H1 (cell line): ENCODE results near the gene DDC. TPM values are rescaled to one million over a fixed set of nuclear protein-coding genes. Genes with fewer than 3 reads are reported as not detected.

Experiments
- CTCF ChIA-PET: fragments of 300-600 bp; sonication (Branson Sonifier 250); formaldehyde crosslinking; loops from one replicate; lab custom pipeline; 2021; ENCODE audit not compliant: partially characterized antibody; lab: Charles Lee
- POLR2A ChIA-PET: fragments of 300-600 bp; sonication (Branson Sonifier 250); formaldehyde crosslinking; loops from one replicate; lab custom pipeline; 2021; ENCODE audit warnings: inconsistent platforms; ENCODE audit not compliant: partially characterized antibody; lab: Charles Lee
- DNase-seq, 2 experiments: peaks; one replicate each; pipeline versions ENCODE4 v3.0.0 to v3.0.0-alpha.2; 2010 to 2022; ENCODE audit warnings: low spot score in 2 of 2, low read depth in 1 of 2, mixed read lengths in 1 of 2
- FAIRE-seq: peaks from 2 replicates; lab custom pipeline; 2011; peaks lifted over from hg19 to GRCh38; lab: Jason Lieb, UNC
- H2AFZ ChIP-seq: 2 replicates; pipeline ENCODE4 v1.8.1; 2012; ENCODE audit warnings: low read length, inconsistent platforms
- H2AK5ac ChIP-seq: 2 replicates; pipeline ENCODE4 v1.6.1; 2013; ENCODE audit warnings: low read depth, low read length
- H2BK120ac ChIP-seq: replicated peaks from 2 replicates; pipeline ENCODE3; 2013; ENCODE audit warnings: low read depth, low read length, inconsistent platforms
- H2BK12ac ChIP-seq: 2 replicates; pipeline ENCODE4 v1.6.1; 2013; ENCODE audit warnings: low read depth, low read length
- H2BK15ac ChIP-seq: 2 replicates; pipeline ENCODE4 v1.6.1; 2013; ENCODE audit warnings: low read length
- H2BK20ac ChIP-seq: 2 replicates; pipeline ENCODE4 v1.6.1; 2013; ENCODE audit warnings: low read length
- H2BK5ac ChIP-seq: 2 replicates; pipeline ENCODE4 v1.6.1; 2013; ENCODE audit warnings: low read depth, low read length
- H3K14ac ChIP-seq: 2 replicates; pipeline ENCODE4 v1.6.1; 2013; ENCODE audit warnings: inconsistent platforms; ENCODE audit not compliant: insufficient read length
- H3K18ac ChIP-seq: 2 replicates; pipeline ENCODE4 v1.6.1; 2013; ENCODE audit warnings: low read length; ENCODE audit errors: extremely low read depth
- H3K23ac ChIP-seq: 2 replicates; pipeline ENCODE4 v1.6.1; 2013; ENCODE audit warnings: inconsistent platforms; ENCODE audit not compliant: insufficient read length
- H3K23me2 ChIP-seq: 2 replicates; pipeline ENCODE4 v1.6.1; 2013; ENCODE audit warnings: low read depth, low read length
- H3K27ac ChIP-seq: 2 replicates; pipeline ENCODE4 v1.6.1; 2011; ENCODE audit warnings: low read depth, low read length, inconsistent platforms
- H3K27me3 ChIP-seq, 4 experiments: replicated peaks in 1 of 4; 1 replicate in 1 of 4; 2 replicates in 3 of 4; pipeline versions ENCODE4 v1.6.1 to v1.8.1; 2011 to 2013; ENCODE audit warnings: low read length in 3 of 4, mild to moderate bottlenecking in 3 of 4, inconsistent platforms in 2 of 4, mixed read lengths in 2 of 4, moderate library complexity in 1 of 4; ENCODE audit not compliant: control insufficient read depth in 3 of 4, insufficient read depth in 3 of 4; ENCODE audit errors: extremely low read depth in 1 of 4
- H3K36me3 ChIP-seq, 4 experiments: 2 replicates each; pipeline versions ENCODE4 v1.6.1 to v1.8.1; 2011 to 2013; ENCODE audit warnings: mild to moderate bottlenecking in 4 of 4, low read length in 3 of 4, moderate library complexity in 2 of 4, control low read depth in 1 of 4, inconsistent platforms in 1 of 4; ENCODE audit not compliant: insufficient read depth in 4 of 4, control insufficient read depth in 2 of 4
- H3K4ac ChIP-seq: replicated peaks from 2 replicates; pipeline ENCODE3; 2013; ENCODE audit warnings: low read length, low read depth, mixed read lengths, inconsistent platforms; ENCODE audit not compliant: insufficient read length
- H3K4me1 ChIP-seq, 4 experiments: replicated peaks in 1 of 4; 1 replicate in 1 of 4; 2 replicates in 3 of 4; pipeline versions ENCODE4 v1.6.1 to v1.8.1; 2011 to 2013; ENCODE audit warnings: low read length in 3 of 4, inconsistent platforms in 2 of 4, mixed read lengths in 1 of 4; ENCODE audit not compliant: insufficient read depth in 4 of 4, control insufficient read depth in 3 of 4
- H3K4me2 ChIP-seq, 2 experiments: 2 replicates each; pipeline versions ENCODE4 v1.6.1 to v1.8.1; 2011 to 2013; ENCODE audit warnings: low read depth in 2 of 2, low read length in 2 of 2, control low read depth in 1 of 2, inconsistent platforms in 1 of 2, mild to moderate bottlenecking in 1 of 2; ENCODE audit not compliant: insufficient read depth in 1 of 2
- H3K4me3 ChIP-seq, 4 experiments: fragments of 200-600, 300-600 bp in 1 of 4; sonication (generic), shearing (Covaris generic), sonication (Bioruptor Twin) in 1 of 4; 2 replicates each; pipeline versions ENCODE4 v1.5.1 to v1.8.1; 2011 to 2016; ENCODE audit warnings: low read length in 4 of 4, low read depth in 3 of 4, control low read depth in 2 of 4, inconsistent platforms in 2 of 4, mild to moderate bottlenecking in 2 of 4, mixed read lengths in 1 of 4, moderate library complexity in 1 of 4; ENCODE audit not compliant: insufficient read depth in 2 of 4; ENCODE audit errors: extremely low read depth in 1 of 4
- H3K56ac ChIP-seq: replicated peaks from 2 replicates; pipeline ENCODE3; 2013; ENCODE audit warnings: low read depth, mild to moderate bottlenecking, mixed read lengths, low read length, inconsistent platforms; ENCODE audit not compliant: insufficient read length
- H3K79me1 ChIP-seq: 2 replicates; pipeline ENCODE4 v1.6.1; 2013; ENCODE audit warnings: low read depth, low read length, control low read depth
- H3K79me2 ChIP-seq, 2 experiments: 2 replicates each; pipeline versions ENCODE4 v1.6.1 to v1.8.1; 2012 to 2013; ENCODE audit warnings: low read length in 2 of 2, mild to moderate bottlenecking in 2 of 2, inconsistent platforms in 1 of 2; ENCODE audit not compliant: insufficient read depth in 2 of 2, control insufficient read depth in 1 of 2
- H3K9ac ChIP-seq, 4 experiments: replicated peaks in 1 of 4; 1 replicate in 1 of 4; 2 replicates in 3 of 4; pipeline versions ENCODE4 v1.6.1 to v1.8.1; 2011 to 2013; ENCODE audit warnings: low read depth in 3 of 4, low read length in 3 of 4, control low read depth in 2 of 4, mild to moderate bottlenecking in 2 of 4, moderate library complexity in 2 of 4, inconsistent platforms in 1 of 4; ENCODE audit errors: extremely low read depth in 1 of 4
- H3K9me3 ChIP-seq, 2 experiments: 2 replicates each; pipeline versions ENCODE4 v1.6.1 to v1.8.1; 2012 to 2013; ENCODE audit warnings: mild to moderate bottlenecking in 2 of 2, moderate library complexity in 2 of 2, control low read depth in 1 of 2, inconsistent platforms in 1 of 2, low read depth in 1 of 2, low read length in 1 of 2, mixed read lengths in 1 of 2; ENCODE audit not compliant: insufficient read depth in 2 of 2
- H4K20me1 ChIP-seq, 2 experiments: replicated peaks in 1 of 2; 2 replicates each; pipeline versions ENCODE3 to v1.8.1; 2011 to 2013; ENCODE audit warnings: inconsistent platforms in 2 of 2, low read length in 2 of 2, mild to moderate bottlenecking in 1 of 2; ENCODE audit not compliant: insufficient read depth in 2 of 2, control insufficient read depth in 1 of 2
- H4K5ac ChIP-seq: 2 replicates; pipeline ENCODE4 v1.6.1; 2013; ENCODE audit warnings: low read length, low read depth, mixed read lengths, inconsistent platforms; ENCODE audit not compliant: insufficient read length
- H4K8ac ChIP-seq: 2 replicates; pipeline ENCODE4 v1.8.0; 2013; ENCODE audit warnings: mild to moderate bottlenecking, moderate library complexity, low read length, inconsistent platforms; ENCODE audit not compliant: insufficient read depth; ENCODE audit errors: extremely low read depth
- H4K91ac ChIP-seq: replicated peaks from 2 replicates; pipeline ENCODE3; 2013; ENCODE audit warnings: low read length, mixed read lengths, inconsistent platforms; ENCODE audit not compliant: insufficient read length
- JUND ChIP-seq: IDR thresholded peaks from 2 replicates; pipeline ENCODE4 v1.6.1; 2011; ENCODE audit warnings: mild to moderate bottlenecking, improper control_type of control experiment, low read length
- POLR2AphosphoS5 ChIP-seq: IDR thresholded peaks from 2 replicates; pipeline ENCODE4 v1.6.1; 2011; ENCODE audit warnings: low read depth, low read length
- RFX5 ChIP-seq: IDR thresholded peaks from 2 replicates; pipeline ENCODE4 v1.6.1; 2011; ENCODE audit warnings: low read depth, low read length, improper control_type of control experiment, borderline replicate concordance
- WGBS, 2 experiments: shearing (Covaris generic) in 1 of 2; methylation state at CpG; one replicate each; pipeline versions ENCODE4 v1.1.6 to v1.1.7; 2013 to 2015; ENCODE audit warnings: low lambda C conversion rate in 2 of 2, mixed read lengths in 2 of 2, inconsistent platforms in 1 of 2, low coverage in 1 of 2, missing lambda C conversion rate in 1 of 2; ENCODE audit not compliant: insufficient replicate concordance in 2 of 2, insufficient coverage in 1 of 2, insufficient read length in 1 of 2; ENCODE audit errors: extremely low coverage in 1 of 2, missing lambda C conversion rate in 1 of 2; 5-methylcytosine and 5-hydroxymethylcytosine counted together
- polyA plus RNA-seq, 7 experiments: library from polyadenylated mRNA; depleted of rRNA in 3 of 7; stranded (reverse) in 5 of 7; unstranded in 2 of 7; fragments of >200 nt in 5 of 7; fragments of 200-250 nt in 2 of 7; gene quantifications; 1 replicate in 5 of 7; 2 replicates in 1 of 7; 4 replicates in 1 of 7; pipeline versions ENCODE4 v1.2.1 to v1.2.3, GENCODE V29; 2011 to 2013; ENCODE audit warnings: missing spikeins in 2 of 7, mixed read lengths in 2 of 7
- total RNA-seq: library from RNA; stranded (reverse); fragmentation: NEBNext Ultra II Directional; extraction: Animal tissue kit (Norgen Biotek cat#: 25700); gene quantifications from 2 replicates; pipeline ENCODE4 v1.2.1, GENCODE V29; 2021

The DDC gene
- total and polyA plus RNA-seq, 2 of the 8 experiments (the other 6 are each of a cell fraction or from before 2014, with no cell fraction given) = 0.05 TPM; not detected in 1

DNA sequence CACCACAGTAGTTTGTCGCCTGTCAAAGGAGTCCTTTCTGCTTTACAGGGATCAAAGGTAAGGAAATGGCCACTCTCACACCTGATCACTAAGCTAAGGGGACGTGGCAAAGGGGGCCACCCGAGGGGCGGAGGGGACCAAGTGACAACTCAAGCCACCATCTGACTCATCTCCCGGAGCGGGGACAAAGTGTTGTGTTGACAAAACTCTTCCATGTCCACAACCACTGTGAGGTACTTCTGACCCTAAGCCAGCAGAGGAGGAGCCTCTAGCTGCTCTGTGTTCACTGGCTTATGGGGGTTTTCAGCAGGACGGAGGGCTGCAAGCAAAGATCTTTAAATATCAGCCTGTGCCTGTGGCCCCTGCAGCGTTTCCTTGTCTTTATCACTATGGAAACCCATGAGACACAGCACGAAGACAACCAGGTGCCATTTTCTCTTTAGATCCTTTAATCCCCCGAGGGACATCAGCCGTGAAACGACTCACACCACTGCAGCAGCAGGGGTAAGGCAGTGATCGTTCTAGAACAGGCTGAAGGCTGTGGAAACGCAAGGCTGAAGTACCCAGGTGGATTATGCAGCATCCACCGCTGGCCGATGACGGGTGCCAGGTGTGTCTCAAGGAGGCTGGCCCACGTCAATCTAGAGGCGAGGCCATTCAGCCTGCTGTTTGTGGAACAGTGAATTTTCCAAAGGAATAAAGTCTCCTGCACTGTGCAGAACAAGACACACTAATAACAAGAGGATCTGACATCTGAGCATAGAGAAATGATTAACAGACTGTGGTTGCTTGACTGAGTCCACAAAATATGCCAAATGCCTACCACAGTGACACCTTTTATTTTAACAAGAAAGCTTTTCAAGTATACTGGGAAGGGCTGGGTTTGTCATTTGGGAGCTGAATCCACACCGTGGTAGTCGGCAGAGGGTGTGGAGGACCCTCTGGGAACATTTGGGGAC lies 26.6 kb upstream of the DDC start:
- H3K79me2 ChIP-seq = no peaks in the 10 kb centered on the region
- no peak overlapping the region for H2AFZ ChIP-seq
- no peak overlapping the region for H2BK12ac ChIP-seq
- H2BK15ac ChIP-seq = no peak overlapping the region
- H4K5ac ChIP-seq = no peak overlapping the region
- CTCF ChIA-PET = interaction anchor here (0.8 kb wide), 1 partner anchor 123 kb away, joined by 3 read pairs; no protein-coding TSS in a partner anchor
- 88% methylated on average over 21 of the region's 21 CpGs; no CpG with 5 or more reads in 1 of the 2 experiments for WGBS, 2 experiments
- peaks cover 3 to 17% (median 10%) of the 10 kb centered on the region in 4 experiments; a peak in 7 of 8 replicates for H3K36me3 ChIP-seq
- no peak overlapping the region for H3K14ac ChIP-seq
- H2BK20ac ChIP-seq = no peak overlapping the region
- H3K79me1 ChIP-seq = no peaks in the 10 kb centered on the region
- no peak overlapping the region for H3K23ac ChIP-seq
- no peak overlapping the region for H4K8ac ChIP-seq
- H4K20me1 ChIP-seq = peaks cover 0 to 2% of the 10 kb centered on the region in 2 experiments
- H4K91ac ChIP-seq = no peak overlapping the region
- no peak overlapping the region for H2BK120ac ChIP-seq
- no peak overlapping the region for H3K56ac ChIP-seq
- no peak overlapping the region for H3K27ac ChIP-seq
- FAIRE-seq = no peak
- H3K9ac ChIP-seq = no peak overlapping the region
- H3K27me3 ChIP-seq = no peaks in the 10 kb centered on the region
- no peak overlapping the region for H2AK5ac ChIP-seq
- H3K18ac ChIP-seq = no peak overlapping the region
- H3K4me1 ChIP-seq = no peaks in the 10 kb centered on the region; a peak in 1 of 7 replicates
- no peak overlapping the region for H3K4me2 ChIP-seq
- DNase-seq = no peak
- H3K4me3 ChIP-seq = no peak overlapping the region
- H2BK5ac ChIP-seq = no peak overlapping the region
- no peaks in the 10 kb centered on the region; a peak in 1 of 4 replicates for H3K9me3 ChIP-seq
- no peak for TF ChIP-seq JUND
- TF ChIP-seq RFX5 = no peak
- peak; percentile 42; the same call in 1 of the 2 replicates for TF ChIP-seq POLR2AphosphoS5
- H3K4ac ChIP-seq = no peak overlapping the region
- no peaks in the 10 kb centered on the region for H3K23me2 ChIP-seq
- POLR2A ChIA-PET = no interaction called here
